Hematopoietic multipotent progenitor cell treated with erythropoietin and hydrocortisone succinate and interleukin-3 and kit ligand, for 8 days (in vitro differentiated cells): ENCODE results near the gene HBA2.
"Not testable (repeated sequence)": the region's sequence is repeated elsewhere in the genome, so short reads cannot be mapped to it uniquely, and the experiment has no call there.

Source experiments
- DNase-seq: peaks from one replicate; pipeline ENCODE4 v3.0.0-alpha.2; 2015

HBA2 gene

DNA sequence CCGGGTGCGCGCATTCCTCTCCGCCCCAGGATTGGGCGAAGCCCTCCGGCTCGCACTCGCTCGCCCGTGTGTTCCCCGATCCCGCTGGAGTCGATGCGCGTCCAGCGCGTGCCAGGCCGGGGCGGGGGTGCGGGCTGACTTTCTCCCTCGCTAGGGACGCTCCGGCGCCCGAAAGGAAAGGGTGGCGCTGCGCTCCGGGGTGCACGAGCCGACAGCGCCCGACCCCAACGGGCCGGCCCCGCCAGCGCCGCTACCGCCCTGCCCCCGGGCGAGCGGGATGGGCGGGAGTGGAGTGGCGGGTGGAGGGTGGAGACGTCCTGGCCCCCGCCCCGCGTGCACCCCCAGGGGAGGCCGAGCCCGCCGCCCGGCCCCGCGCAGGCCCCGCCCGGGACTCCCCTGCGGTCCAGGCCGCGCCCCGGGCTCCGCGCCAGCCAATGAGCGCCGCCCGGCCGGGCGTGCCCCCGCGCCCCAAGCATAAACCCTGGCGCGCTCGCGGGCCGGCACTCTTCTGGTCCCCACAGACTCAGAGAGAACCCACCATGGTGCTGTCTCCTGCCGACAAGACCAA lies at the start of gene HBA2:
Gene HBA2, plus strand, starts transcription at position 503 of the 568 bp plus-strand sequence. Its CDS starts 37 bp downstream, at position 540.
- DNase-seq, result not testable (repeated sequence)

GRCh38 chr16:123558-124350 lies 48.9 kb upstream of the HBA2 start:
- DNase-seq, result not testable (repeated sequence)

DNA sequence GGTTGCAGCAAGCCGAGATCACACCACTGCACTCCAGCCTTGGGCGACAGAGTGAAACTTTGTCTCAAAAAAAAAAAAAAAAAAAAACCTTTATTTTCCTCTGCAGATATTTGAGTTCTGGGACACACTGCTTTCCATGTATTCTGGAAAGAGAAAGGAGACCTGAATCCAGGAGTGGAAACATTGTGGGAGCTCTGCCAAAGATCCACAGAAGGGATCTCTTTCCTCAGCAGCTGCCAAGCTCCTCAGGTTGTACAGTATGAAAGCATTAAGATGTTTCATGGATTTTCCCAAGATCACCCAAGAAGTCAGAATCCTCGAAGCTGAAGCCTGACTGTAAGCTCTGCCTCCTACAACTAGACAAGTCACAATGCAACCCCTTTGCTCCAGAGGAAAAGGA lies 47.7 kb upstream of the HBA2 start:
- DNase-seq, result no peak

DNA sequence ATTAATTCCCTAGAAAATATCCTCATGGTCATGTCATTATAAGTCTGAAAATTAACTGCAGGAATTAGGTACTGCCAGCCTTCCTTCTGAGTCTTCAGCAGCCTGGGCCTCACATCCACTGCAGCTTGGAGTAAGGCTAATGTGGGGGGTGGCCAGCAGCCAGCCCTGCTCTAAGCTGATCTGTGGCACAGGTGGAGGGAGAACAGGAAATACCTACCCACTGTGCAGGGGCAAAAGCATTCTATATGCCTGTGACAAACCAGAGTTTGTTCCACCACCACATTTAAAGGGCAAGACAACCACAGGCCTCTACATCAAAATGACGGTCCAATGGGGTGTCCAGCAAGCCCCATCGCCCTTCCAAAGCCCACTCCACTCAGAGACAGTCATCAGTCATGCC lies 43.6 kb upstream of the HBA2 start:
- DNase-seq, result no peak

DNA sequence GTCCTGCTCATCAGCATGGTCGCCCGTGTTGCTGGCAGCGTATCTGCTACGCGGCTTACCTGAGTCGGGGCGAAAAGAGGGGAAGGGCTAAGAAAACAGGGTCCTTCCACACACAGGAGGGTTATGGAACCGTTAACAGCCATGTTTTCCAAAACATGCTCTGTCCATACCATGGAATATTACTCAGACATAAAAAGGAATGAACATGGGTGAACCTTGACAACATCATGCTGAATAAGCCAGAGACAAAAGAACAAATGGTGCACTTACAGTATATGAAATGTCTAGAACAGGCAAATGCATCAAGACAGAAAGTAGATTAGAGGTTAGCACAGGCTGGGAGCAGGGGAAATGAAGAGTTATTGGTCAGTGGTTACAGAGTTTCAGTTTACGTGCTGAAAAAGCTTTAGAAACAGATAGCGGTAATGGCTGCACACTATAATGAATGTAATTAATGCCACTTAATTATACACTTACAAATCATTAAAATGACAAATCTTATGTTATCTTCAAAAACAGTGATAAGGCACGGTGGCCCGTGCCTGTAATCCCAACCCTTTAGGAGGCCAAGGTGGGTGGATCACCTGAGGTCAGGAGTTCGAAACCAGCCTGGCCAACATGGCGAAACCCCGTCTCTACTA lies 42.0 kb upstream of the HBA2 start:
- DNase-seq, result no peak

DNA sequence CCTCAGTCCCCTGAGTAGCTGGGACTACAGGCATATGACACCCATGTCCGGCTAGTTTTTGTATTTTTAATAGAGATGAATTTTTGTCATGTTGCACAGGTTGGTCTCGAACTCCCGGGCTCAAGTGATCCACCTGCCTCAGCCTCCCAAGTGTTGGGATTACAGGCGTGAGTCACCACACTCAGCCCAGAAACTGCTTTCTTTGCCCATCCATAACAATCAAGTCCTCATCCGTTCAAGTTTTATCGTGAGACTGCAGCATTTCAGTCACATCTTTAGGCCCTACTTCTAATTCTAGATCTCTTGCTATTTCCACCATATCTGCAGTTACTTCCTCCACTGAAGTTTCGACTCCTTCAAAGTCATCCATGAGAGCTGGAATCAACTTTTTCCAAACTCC lies 40.6 kb upstream of the HBA2 start:
- DNase-seq, result no peak

DNA sequence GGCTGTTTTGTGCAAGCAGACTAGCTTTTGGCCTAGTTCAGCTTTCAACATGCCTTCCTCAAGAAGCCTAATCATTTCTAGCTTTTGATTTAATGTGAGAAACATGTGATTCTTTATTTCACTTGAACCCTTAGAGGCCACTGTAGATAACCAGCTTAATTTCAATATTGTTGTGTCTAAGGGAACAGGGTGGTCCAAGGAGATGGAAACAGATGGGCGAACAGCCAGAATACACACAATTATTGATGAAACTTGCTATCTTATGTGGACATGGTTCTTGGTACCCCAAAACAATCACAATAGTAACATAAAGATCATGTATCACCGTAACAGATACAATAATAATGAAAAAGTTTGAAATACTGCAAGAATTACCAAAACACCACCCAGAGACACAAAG lies 39.0 kb upstream of the HBA2 start:
- peak; percentile 67 for DNase-seq

- DNase-seq, result peak; percentile 40
Observed at GRCh38 chr16:138049-138417, 34.6 kb upstream of the HBA2 start.

DNA sequence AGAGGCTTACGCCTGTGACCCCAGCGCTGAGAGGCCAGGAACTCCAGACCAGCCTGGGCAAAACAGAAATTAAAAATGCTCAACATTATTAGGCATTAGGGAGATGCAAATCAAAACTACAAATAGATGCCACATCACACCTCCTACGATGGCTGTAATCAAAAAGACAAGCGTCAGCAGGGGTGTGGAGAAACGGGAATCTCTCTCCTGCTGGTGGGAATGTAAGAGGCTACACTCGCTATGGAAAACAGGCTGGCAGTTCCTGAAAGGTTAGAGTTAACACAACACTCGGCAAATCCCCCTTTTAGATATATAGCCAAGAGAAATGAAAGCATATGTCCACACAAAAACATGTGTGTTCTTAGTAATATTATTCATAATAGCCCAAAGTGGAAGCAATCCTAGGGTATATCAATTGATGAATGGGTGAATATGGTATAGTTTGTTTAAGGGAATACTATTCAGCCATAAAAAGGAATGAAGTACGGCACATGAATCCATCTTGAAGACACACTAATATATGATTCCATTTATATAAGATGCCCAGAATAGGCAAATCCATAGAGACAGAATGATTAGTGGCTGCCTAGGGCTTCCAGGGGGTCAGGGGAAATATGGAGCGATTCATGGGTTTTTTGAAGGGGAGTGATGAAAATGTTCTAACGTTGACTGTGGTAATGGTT lies 32.4 kb upstream of the HBA2 start:
- no peak for DNase-seq

DNA sequence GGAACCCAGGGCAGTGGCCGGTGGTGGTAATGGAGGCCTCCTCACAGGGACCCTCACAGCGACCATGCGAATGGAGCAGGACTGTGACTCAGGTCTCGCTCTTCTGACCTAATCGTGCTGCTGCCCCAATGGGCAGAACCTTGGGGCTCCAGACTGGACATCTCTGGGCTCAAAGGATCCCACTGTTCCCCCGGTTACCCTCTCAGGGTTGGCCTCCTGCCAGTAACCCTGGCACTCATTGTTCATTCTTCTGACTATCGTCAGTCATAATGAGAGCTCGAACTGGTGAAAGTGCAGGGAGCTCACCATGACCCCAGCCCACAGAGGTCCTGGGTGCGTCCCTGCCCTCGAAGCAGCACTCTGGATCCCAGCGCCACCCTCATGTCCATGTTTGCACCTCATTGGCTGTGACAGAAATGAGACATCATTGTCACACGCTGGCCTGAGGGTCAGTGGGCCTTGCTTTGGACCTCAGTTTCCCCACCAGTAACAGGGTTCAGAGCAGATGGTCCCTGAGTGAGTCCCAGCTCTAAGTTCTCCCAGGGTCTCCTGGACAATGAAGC lies 30.2 kb upstream of the HBA2 start:
- peak; percentile 47 for DNase-seq

DNA sequence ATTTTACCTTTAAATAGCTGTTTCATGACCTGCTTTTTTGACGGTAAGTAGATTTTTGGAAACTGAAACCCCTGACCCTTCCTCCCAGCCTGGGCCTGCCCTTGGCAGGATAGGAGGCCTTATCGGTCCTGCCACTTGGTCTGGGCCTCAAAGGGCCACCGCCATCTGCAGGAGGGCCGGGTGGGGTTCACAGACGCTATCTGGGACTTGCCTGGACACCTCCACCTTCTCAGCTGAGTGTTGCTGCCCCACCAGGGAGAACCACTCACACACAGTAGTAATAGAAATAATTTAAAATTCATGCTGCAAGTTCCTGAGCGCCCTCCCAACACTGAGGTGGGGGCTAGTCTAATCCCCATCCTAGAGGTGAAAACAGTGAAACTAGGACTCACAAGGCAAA lies 29.6 kb upstream of the HBA2 start:
- DNase-seq, result peak; percentile 93

- DNase-seq, result peak; percentile 40
Observed at GRCh38 chr16:143456-143855, 29.2 kb upstream of the HBA2 start.

DNA sequence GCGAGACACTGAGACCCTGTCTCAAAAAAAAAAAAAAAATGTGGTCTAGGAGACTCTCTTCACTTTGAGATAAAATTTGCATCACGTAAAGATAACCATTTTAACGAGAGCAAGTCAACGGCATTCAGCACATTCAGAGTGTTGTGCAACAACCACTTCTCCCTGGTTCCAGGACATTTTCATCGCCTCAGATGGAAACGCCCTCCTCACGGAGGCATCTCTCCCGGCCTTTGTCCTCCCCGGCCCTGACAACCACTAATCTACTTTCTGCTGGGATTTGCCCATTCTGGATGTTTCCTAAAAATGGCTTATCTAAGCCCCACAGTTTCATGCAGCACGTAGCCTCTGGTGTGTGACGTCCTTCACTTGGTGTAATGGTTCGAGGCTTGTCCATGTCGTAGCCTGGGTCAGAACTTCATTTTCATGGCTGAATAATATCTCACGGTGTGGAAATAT lies 27.9 kb upstream of the HBA2 start:
- peak; percentile 52 for DNase-seq

GRCh38 chr16:146646-147045 lies 26.0 kb upstream of the HBA2 start:
- DNase-seq, result no peak

DNA sequence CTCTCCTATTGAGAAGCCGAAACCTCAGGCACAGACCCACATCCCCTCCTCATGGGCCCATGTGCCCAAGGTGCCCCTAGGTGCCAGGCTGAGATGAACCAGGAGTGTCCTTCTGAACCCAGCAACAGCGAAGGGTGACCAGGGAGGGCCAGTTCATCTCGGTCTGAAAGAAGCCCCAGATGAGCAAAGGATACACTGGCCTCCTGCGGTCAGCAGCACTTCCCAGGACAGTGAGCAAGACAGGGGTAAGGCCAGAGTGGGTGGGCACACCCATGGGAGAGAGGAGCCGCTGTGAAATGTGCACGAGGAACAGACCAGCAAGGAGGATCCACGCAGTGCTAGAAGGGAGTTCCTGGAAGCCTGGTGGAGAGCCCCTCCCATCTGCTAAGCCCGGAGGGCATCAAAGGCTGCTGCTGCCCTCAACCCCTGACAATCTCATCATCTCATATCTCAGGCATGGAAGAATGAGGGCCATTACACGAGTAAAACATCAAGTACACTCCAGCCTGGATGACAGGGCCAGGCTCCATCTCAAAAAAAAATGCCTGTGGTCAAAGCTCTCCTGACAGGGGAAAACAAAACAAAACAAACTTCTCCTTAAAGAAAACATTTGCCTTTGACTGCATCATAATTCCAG lies 23.5 kb upstream of the HBA2 start:
- peak; percentile 41 for DNase-seq

GRCh38 chr16:152141-153128 lies 20.2 kb upstream of the HBA2 start, which contains the start of gene HBZ:
Gene HBZ (plus strand): TSS chr16:152644. CDS start chr16:152910, 266 bp downstream.
- no peak for DNase-seq

- not testable (repeated sequence) for DNase-seq
Observed at GRCh38 chr16:153129-153521, 19.6 kb upstream of the HBA2 start.

DNA sequence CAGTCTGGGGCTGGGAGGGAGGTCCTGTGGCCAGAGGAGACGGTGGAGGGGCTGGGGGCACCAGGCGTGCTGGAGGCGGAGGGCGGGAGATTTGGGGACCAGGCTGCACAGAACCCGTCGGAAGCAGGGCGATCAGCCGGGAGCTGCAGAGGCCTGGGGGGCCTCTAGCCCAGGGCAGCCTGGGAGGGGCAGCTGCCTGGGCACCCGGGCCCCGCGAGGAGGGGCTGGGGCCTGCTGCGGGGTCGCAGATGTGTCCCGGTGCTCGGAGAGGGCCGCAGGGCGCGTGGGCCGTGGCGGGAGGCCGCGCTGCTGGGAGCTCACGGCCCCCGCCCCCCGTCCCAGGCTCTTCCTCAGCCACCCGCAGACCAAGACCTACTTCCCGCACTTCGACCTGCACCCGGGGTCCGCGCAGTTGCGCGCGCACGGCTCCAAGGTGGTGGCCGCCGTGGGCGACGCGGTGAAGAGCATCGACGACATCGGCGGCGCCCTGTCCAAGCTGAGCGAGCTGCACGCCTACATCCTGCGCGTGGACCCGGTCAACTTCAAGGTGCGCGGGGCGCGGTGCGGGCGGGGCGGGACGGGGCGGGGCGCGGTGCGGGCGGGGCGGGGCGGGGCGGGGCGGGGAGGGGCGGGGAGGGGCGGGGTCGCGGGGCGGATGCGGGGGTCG lies 19.0 kb upstream of the HBA2 start:
- DNase-seq, result not testable (repeated sequence)

GRCh38 chr16:154217-155030 lies 18.3 kb upstream of the HBA2 start:
- DNase-seq, result no peak

- DNase-seq, result no peak
Observed at GRCh38 chr16:155031-155398, 17.7 kb upstream of the HBA2 start.
